BJ (cell line): Measurements from ENCODE around the gene PCDHA11. TPM values are rescaled to one million over a fixed set of nuclear protein-coding genes. Genes with fewer than 3 reads are reported as not detected.
A peak's percentile ranks its signal among the peaks of the same experiment; 100 is the strongest.
"Not testable (repeated sequence)": the region's sequence is repeated elsewhere in the genome, so short reads cannot be mapped to it uniquely, and the experiment has no call there.

Experiments used
- CTCF ChIA-PET: fragments of 350-600 bp; formaldehyde crosslinking; extraction: SDS; loops from one replicate; lab custom pipeline; 2021; ENCODE audit warnings: antibody characterized with exemption, inconsistent platforms; lab: Yijun Ruan, JAX
- POLR2A ChIA-PET: fragments of 300-600 bp; sonication (Branson Sonifier 250); formaldehyde crosslinking; extraction: SDS; loops from one replicate; lab custom pipeline; 2021; ENCODE audit warnings: antibody characterized with exemption; lab: Charles Lee
- DNase-seq: peaks from one replicate; pipeline ENCODE4 v3.0.0-alpha.2; 2011; ENCODE audit warnings: low read depth
- H3K27me3 ChIP-seq: 2 replicates; pipeline ENCODE4 v1.6.0; 2011; ENCODE audit warnings: low read length; ENCODE audit not compliant: control insufficient read depth, insufficient read depth
- H3K36me3 ChIP-seq: 2 replicates; pipeline ENCODE4 v1.5.1; 2011; ENCODE audit warnings: low read length; ENCODE audit not compliant: control insufficient read depth, insufficient read depth
- H3K4me3 ChIP-seq: 2 replicates; pipeline ENCODE4 v1.5.1; 2011; ENCODE audit warnings: low read depth, mild to moderate bottlenecking, control low read depth, low read length
- polyA minus RNA-seq: library from RNA; depleted of rRNA, polyadenylated mRNA; stranded (reverse); fragments of >200 nt; gene quantifications from 2 replicates; pipeline ENCODE4 v1.2.3, GENCODE V29; 2011; rRNA and poly(A)+ RNA removed
- polyA plus RNA-seq: library from polyadenylated mRNA; depleted of rRNA; stranded (reverse); fragments of >200 nt; gene quantifications from 2 replicates; pipeline ENCODE4 v1.2.3, GENCODE V29; 2011; rRNA removed
- TF ChIP-seq, protein P1 (sequence below): IDR thresholded peaks from 2 replicates; pipeline ENCODE4 v1.5.1; 2011; ENCODE audit warnings: low read depth, mild to moderate bottlenecking, control low read depth, inconsistent platforms, low read length, moderate library complexity; ENCODE audit not compliant: insufficient read depth

PCDHA11 gene
- not detected in 2 replicates for polyA plus RNA-seq
- 0.57 TPM in 1 of 2 replicates, not detected in the other for polyA minus RNA-seq

GRCh38 chr5:140868721-140869554 lies at the start of gene PCDHA11:
Gene PCDHA11 (plus strand): TSS chr5:140868957. CDS start chr5:140869104, 147 bp downstream.
- no peak within 1 kb of the TSS for H3K4me3 ChIP-seq
- TF ChIP-seq, protein P1, sequence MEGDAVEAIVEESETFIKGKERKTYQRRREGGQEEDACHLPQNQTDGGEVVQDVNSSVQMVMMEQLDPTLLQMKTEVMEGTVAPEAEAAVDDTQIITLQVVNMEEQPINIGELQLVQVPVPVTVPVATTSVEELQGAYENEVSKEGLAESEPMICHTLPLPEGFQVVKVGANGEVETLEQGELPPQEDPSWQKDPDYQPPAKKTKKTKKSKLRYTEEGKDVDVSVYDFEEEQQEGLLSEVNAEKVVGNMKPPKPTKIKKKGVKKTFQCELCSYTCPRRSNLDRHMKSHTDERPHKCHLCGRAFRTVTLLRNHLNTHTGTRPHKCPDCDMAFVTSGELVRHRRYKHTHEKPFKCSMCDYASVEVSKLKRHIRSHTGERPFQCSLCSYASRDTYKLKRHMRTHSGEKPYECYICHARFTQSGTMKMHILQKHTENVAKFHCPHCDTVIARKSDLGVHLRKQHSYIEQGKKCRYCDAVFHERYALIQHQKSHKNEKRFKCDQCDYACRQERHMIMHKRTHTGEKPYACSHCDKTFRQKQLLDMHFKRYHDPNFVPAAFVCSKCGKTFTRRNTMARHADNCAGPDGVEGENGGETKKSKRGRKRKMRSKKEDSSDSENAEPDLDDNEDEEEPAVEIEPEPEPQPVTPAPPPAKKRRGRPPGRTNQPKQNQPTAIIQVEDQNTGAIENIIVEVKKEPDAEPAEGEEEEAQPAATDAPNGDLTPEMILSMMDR, result no peak
- H3K27me3 ChIP-seq, result no peaks in the 10 kb centered on the region
- H3K36me3 ChIP-seq, result no peaks in the 10 kb centered on the region
- ChIA-PET POLR2A (no interaction called here), CTCF (no interaction called here)
- DNase-seq, result no peak

DNA sequence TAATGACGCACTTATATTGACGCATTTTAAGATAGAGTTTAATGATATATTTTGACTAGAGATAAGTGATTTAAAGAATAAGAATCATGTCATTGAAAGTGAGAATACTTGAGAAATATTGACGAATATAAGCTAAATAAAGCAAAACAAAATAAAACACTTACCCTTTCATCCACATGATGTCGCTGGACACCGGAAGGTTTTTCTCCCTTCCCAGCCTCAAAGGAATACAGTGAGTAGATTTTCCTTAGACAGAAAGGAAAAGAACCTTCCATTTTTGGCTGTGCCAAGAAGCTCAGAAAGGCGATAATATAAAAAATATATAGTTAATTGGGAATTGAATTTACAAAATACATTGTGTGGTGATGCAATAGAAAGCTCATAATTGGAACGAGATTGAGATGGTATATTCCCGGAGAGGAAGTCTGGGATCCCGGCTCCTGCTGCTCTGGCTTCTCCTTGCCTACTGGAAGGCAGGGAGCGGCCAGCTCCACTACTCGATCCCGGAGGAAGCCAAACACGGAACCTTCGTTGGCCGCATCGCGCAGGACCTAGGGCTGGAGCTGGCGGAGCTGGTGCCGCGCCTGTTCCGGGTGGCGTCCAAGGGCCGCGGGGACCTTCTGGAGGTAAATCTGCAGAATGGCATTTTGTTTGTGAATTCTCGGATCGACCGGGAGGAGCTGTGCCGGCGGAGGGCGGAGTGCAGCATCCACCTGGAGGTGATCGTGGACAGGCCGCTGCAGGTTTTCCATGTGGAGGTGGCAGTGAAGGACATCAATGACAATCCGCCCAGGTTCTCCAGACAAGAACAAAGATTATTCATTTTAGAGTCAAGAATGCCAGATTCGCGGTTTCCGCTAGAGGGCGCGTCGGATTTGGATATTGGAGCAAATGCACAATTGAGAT lies 47.1 kb upstream of the PCDHA11 start, which contains the start of gene PCDHA5:
PCDHA5 (plus strand) TSS at position 239 of the 906 bp plus-strand sequence.
- POLR2A ChIA-PET, result no interaction called here
- CTCF ChIA-PET, result interaction anchor here (0.6 to 1.3 kb wide), 3 partner anchors 15 to 949 kb away, joined by 3 read pairs; no protein-coding TSS in a partner anchor
- TF ChIP-seq, protein P1, result peak; percentile 42
- DNase-seq, result no peak
- H3K27me3 ChIP-seq, result no peaks in the 10 kb centered on the region
- no peaks in the 10 kb centered on the region for H3K36me3 ChIP-seq
- no peak within 1 kb of the TSS for H3K4me3 ChIP-seq

- ChIA-PET POLR2A (no interaction called here), CTCF (interaction anchor here (0.6 to 1.3 kb wide), 2 partner anchors 14 to 950 kb away, joined by 3 read pairs; no protein-coding TSS in a partner anchor)
Observed at GRCh38 chr5:140822281-140822629, 46.5 kb upstream of the PCDHA11 start.

DNA sequence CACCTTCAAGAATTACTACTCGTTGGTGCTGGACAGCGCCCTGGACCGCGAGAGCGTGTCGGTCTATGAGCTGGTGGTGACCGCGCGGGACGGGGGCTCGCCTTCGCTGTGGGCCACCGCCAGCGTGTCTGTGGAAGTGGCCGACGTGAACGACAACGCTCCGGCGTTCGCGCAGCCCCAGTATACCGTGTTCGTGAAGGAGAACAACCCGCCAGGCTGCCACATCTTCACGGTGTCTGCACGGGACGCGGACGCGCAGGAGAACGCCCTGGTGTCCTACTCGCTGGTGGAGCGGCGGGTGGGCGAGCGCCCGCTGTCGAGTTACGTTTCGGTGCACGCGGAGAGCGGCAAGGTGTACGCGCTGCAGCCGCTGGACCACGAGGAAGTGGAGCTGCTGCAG lies 45.8 kb upstream of the PCDHA11 start:
- H3K36me3 ChIP-seq, DNase-seq, H3K4me3 ChIP-seq, CTCF ChIA-PET, POLR2A ChIA-PET, H3K27me3 ChIP-seq: not testable (repeated sequence)

More at GRCh38 chr5:140822281-140822629, 46.5 kb upstream of the PCDHA11 start:
- no peak for DNase-seq
- no peak overlapping the region for H3K4me3 ChIP-seq
- TF ChIP-seq, protein P1, result no peak
- no peaks in the 10 kb centered on the region for H3K27me3 ChIP-seq
- H3K36me3 ChIP-seq, result no peaks in the 10 kb centered on the region

- CTCF ChIA-PET, result no interaction called here
- DNase-seq, result no peak
- TF ChIP-seq, protein P1, result no peak
- POLR2A ChIA-PET, result no interaction called here
- Histone ChIP-seq H3K36me3 (no peaks in the 10 kb centered on the region), H3K4me3 (no peak overlapping the region), H3K27me3 (no peaks in the 10 kb centered on the region)
Observed at GRCh38 chr5:140823475-140823874, 45.3 kb upstream of the PCDHA11 start.
